Epithelial cell of proximal tubule (primary cell): Measurements from ENCODE around the gene EME1. TPM values are rescaled to one million over a fixed set of nuclear protein-coding genes. Genes with fewer than 3 reads are reported as not detected.
"Not testable (repeated sequence)": the region's sequence is repeated elsewhere in the genome, so short reads cannot be mapped to it uniquely, and the experiment has no call there.

ENCODE experiments used
- DNase-seq: peaks from one replicate; pipeline ENCODE4 v3.0.0-alpha.2; 2011; ENCODE audit warnings: low read depth
- H3K4me3 ChIP-seq: 2 replicates; pipeline ENCODE4 v1.5.1; 2011; ENCODE audit warnings: low read depth, mild to moderate bottlenecking, low read length
- CTCF ChIP-seq: conservative IDR thresholded peaks from 2 replicates; pipeline ENCODE4 v1.5.1; 2012; ENCODE audit warnings: low read depth, mild to moderate bottlenecking, low read length
- total RNA-seq: library from RNA; depleted of rRNA; stranded (reverse); fragments of >200 nt; gene quantifications from 2 replicates; pipeline ENCODE4 v1.2.3, GENCODE V29; 2015

EME1 gene
- total RNA-seq, 1 donor from 2014 or later = 13.8 TPM

- peak; percentile 55 for TF ChIP-seq CTCF
- no peak for DNase-seq
- H3K4me3 ChIP-seq = peak overlapping the region; percentile 75
Observed at GRCh38 chr17:50426814-50427787, 54.1 kb downstream of the EME1 start.

DNA sequence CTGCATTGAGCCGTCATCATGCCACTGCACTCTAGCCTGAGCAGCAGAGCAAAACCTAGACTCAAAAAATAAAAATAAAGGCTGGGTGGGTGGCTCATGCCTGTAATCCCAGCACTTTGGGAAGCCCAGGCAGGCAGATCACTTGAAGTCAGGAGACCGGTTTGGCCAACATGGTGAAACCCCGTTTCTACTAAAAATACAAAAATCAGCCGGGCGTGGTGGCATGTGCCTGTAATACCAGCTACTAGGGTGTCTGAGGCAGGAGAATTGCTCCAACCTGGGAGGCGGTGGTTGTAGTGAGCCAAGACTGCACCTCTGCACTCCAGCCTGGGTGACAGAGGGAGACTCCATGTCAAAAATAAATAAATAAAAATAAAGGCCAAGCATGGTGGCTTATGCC, 55.1 kb downstream of the EME1 start:
- DNase-seq, H3K4me3 ChIP-seq: not testable (repeated sequence)

GRCh38 chr17:50428831-50429424, 55.9 kb downstream of the EME1 start:
- DNase-seq = no peak
- H3K4me3 ChIP-seq = no peak overlapping the region
- TF ChIP-seq CTCF = no peak

GRCh38 chr17:50429793-50430192, 56.8 kb downstream of the EME1 start:
- TF ChIP-seq CTCF = no peak
- DNase-seq = no peak
- H3K4me3 ChIP-seq = no peak overlapping the region

Other genes with a start within 250 kb of the EME1 start
- 2.9 and 11.5 TPM in 2 replicates for gene SAMD14, start 243.1 kb upstream of the EME1 start, total RNA-seq
- gene PPP1R9B, start 222.6 kb upstream of the EME1 start, total RNA-seq = 32.9 and 33.8 TPM in 2 replicates
- gene SGCA, start 207.2 kb upstream of the EME1 start, total RNA-seq = 0.69 TPM in 1 of 2 replicates, not detected in the other
- 13.9 and 105 TPM in 2 replicates for gene COL1A1, start 171.6 kb upstream of the EME1 start, total RNA-seq
- 2.7 and 13.2 TPM in 2 replicates for gene TMEM92, start 98.8 kb upstream of the EME1 start, total RNA-seq
- gene XYLT2, start 27.1 kb upstream of the EME1 start, total RNA-seq = 35.2 and 35.3 TPM in 2 replicates
- gene MRPL27, start within 50 bp of the EME1 start, total RNA-seq = 100 and 158 TPM in 2 replicates
- gene LRRC59, start 24.3 kb downstream of the EME1 start, total RNA-seq = 147 and 234 TPM in 2 replicates
- 9.8 and 32.6 TPM in 2 replicates for gene ACSF2, start 53.0 kb downstream of the EME1 start, total RNA-seq
- not detected in 2 replicates for gene CHAD, start 95.7 kb downstream of the EME1 start, total RNA-seq
- 17.1 and 18.4 TPM in 2 replicates for gene RSAD1, start 105.6 kb downstream of the EME1 start, total RNA-seq
- gene MYCBPAP, start 135.2 kb downstream of the EME1 start, total RNA-seq = 0.58 TPM in 1 of 2 replicates, not detected in the other
- gene EPN3, start 159.5 kb downstream of the EME1 start, total RNA-seq = 2.8 and 3.3 TPM in 2 replicates
- gene SPATA20, start 173.9 kb downstream of the EME1 start, total RNA-seq = 45.5 and 70.2 TPM in 2 replicates
- gene CACNA1G, start 187.5 kb downstream of the EME1 start, total RNA-seq = not detected in 2 replicates